IMR-90 (cell line): ENCODE data around the gene ZNF519. TPM values are rescaled to one million over a fixed set of nuclear protein-coding genes. Genes with fewer than 3 reads are reported as not detected.

ENCODE experiments used
- ATAC-seq: fragments of 200-7000 bp; cut with Tn5 transposase; 2 replicates; pipeline ENCODE4 v1.9.1; 2020; ENCODE audit warnings: low read depth, mild to moderate bottlenecking, moderate library complexity
- BruUV-seq: library from RNA; stranded (reverse); fragments of 400-500 nt; replicated peaks from 2 replicates; lab custom pipeline; 2021; lab: Mats Ljungman, UMichigan
- CTCF ChIA-PET: fragments of 300-600 bp; formaldehyde crosslinking; extraction: SDS; loops from one replicate; lab custom pipeline; 2021; ENCODE audit warnings: antibody characterized with exemption; lab: Yijun Ruan, JAX
- POLR2A ChIA-PET: fragments of 300-600 bp; sonication (Branson Sonifier 250); formaldehyde crosslinking; loops from one replicate; lab custom pipeline; 2022; ENCODE audit warnings: antibody characterized with exemption; ENCODE audit not compliant: unreplicated experiment; lab: Charles Lee
- DNase-seq: peaks from one replicate; pipeline ENCODE4 v3.0.0; 2013
- H2AFZ ChIP-seq: replicated peaks from 2 replicates; pipeline ENCODE3; 2013; ENCODE audit warnings: low read length, mild to moderate bottlenecking; ENCODE audit not compliant: poor library complexity
- H2AK5ac ChIP-seq: 2 replicates; pipeline ENCODE4 v1.6.1; 2013; ENCODE audit warnings: low read depth, low read length, inconsistent platforms
- H2AK9ac ChIP-seq: replicated peaks from 2 replicates; pipeline ENCODE3; 2013; ENCODE audit warnings: mild to moderate bottlenecking, low read depth, low read length, moderate library complexity; ENCODE audit not compliant: poor library complexity
- H2BK120ac ChIP-seq: 2 replicates; pipeline ENCODE4 v1.6.1; 2013; ENCODE audit warnings: low read depth, low read length, inconsistent platforms
- H2BK15ac ChIP-seq: 3 replicates; pipeline ENCODE4 v1.6.1; 2013; ENCODE audit warnings: low read depth, low read length, inconsistent platforms
- H2BK20ac ChIP-seq: 2 replicates; pipeline ENCODE4 v1.6.1; 2013; ENCODE audit warnings: low read depth, mild to moderate bottlenecking, inconsistent platforms, low read length, moderate library complexity
- H2BK5ac ChIP-seq: 2 replicates; pipeline ENCODE4 v1.6.1; 2013; ENCODE audit warnings: mild to moderate bottlenecking, low read depth, low read length, inconsistent platforms; ENCODE audit not compliant: poor library complexity, severe bottlenecking
- H3K14ac ChIP-seq: replicated peaks from 2 replicates; pipeline ENCODE4 v1.6.1; 2013; ENCODE audit warnings: low read depth, low read length, inconsistent platforms
- H3K18ac ChIP-seq: 2 replicates; pipeline ENCODE4 v1.6.1; 2013; ENCODE audit warnings: low read depth, low read length, control low read depth
- H3K23ac ChIP-seq: 2 replicates; pipeline ENCODE4 v1.6.1; 2013; ENCODE audit warnings: low read depth, low read length, inconsistent platforms
- H3K27ac ChIP-seq: 2 replicates; pipeline ENCODE4 v1.5.1; 2013; ENCODE audit warnings: mild to moderate bottlenecking, control low read depth, low read length; ENCODE audit not compliant: insufficient read depth
- H3K27me3 ChIP-seq: 2 replicates; pipeline ENCODE4 v1.6.1; 2013; ENCODE audit warnings: low read length; ENCODE audit not compliant: control insufficient read depth, insufficient read depth
- H3K36me3 ChIP-seq: 2 replicates; pipeline ENCODE4 v1.6.1; 2013; ENCODE audit warnings: low read length, mixed read lengths; ENCODE audit not compliant: control insufficient read depth, insufficient read depth
- H3K4ac ChIP-seq: 2 replicates; pipeline ENCODE4 v1.6.1; 2013; ENCODE audit warnings: low read depth, low read length, inconsistent platforms
- H3K4me1 ChIP-seq: 2 replicates; pipeline ENCODE4 v1.6.1; 2013; ENCODE audit warnings: low read length, mixed read lengths; ENCODE audit not compliant: control insufficient read depth, insufficient read depth
- H3K4me2 ChIP-seq: 2 replicates; pipeline ENCODE4 v1.6.1; 2013; ENCODE audit warnings: low read depth, mild to moderate bottlenecking, control low read depth, low read length, moderate library complexity
- H3K4me3 ChIP-seq: 2 replicates; pipeline ENCODE4 v1.5.1; 2013; ENCODE audit warnings: low read depth, mild to moderate bottlenecking, control low read depth, low read length, moderate library complexity; ENCODE audit not compliant: insufficient read depth
- H3K56ac ChIP-seq: 2 replicates; pipeline ENCODE4 v1.6.1; 2013; ENCODE audit warnings: low read length, inconsistent platforms; ENCODE audit not compliant: insufficient read depth; ENCODE audit errors: extremely low read depth
- H3K79me1 ChIP-seq, 2 experiments: 2 replicates each; pipeline ENCODE4 v1.6.1; 2013; ENCODE audit warnings: low read length in 2 of 2, inconsistent platforms in 1 of 2, low read depth in 1 of 2
- H3K9ac ChIP-seq: 2 replicates; pipeline ENCODE4 v1.6.1; 2013; ENCODE audit warnings: low read depth, low read length, control low read depth
- H3K9me1 ChIP-seq: 2 replicates; pipeline ENCODE4 v1.6.1; 2013; ENCODE audit warnings: low read length, inconsistent platforms; ENCODE audit not compliant: insufficient read depth
- H3K9me3 ChIP-seq: 2 replicates; pipeline ENCODE4 v1.6.1; 2013; ENCODE audit warnings: low read length; ENCODE audit not compliant: control insufficient read depth, insufficient read depth
- H4K20me1 ChIP-seq: 2 replicates; pipeline ENCODE4 v1.6.1; 2013; ENCODE audit warnings: low read length, inconsistent platforms; ENCODE audit not compliant: insufficient read depth
- H4K5ac ChIP-seq: 2 replicates; pipeline ENCODE4 v1.6.1; 2013; ENCODE audit warnings: mild to moderate bottlenecking, low read depth, low read length, control low read depth
- H4K8ac ChIP-seq, 2 experiments: 2 replicates each; pipeline ENCODE4 v1.6.1; 2013; ENCODE audit warnings: low read depth in 2 of 2, low read length in 2 of 2, control low read depth in 1 of 2, inconsistent platforms in 1 of 2
- H4K91ac ChIP-seq: 2 replicates; pipeline ENCODE4 v1.6.1; 2013; ENCODE audit warnings: low read depth, low read length, inconsistent platforms; ENCODE audit not compliant: insufficient read depth
- BHLHE40 ChIP-seq: fragments of 150-350 bp; IDR thresholded peaks from 2 replicates; pipeline ENCODE4 v1.6.1; 2016; ENCODE audit warnings: mild to moderate bottlenecking, low read depth, low read length
- CEBPB ChIP-seq: IDR thresholded peaks from 2 replicates; pipeline ENCODE4 v1.6.1; 2012; ENCODE audit warnings: low read depth, low read length, improper control_type of control experiment
- CHD1 ChIP-seq: IDR thresholded peaks from 2 replicates; pipeline ENCODE4 v1.6.1; 2012; ENCODE audit warnings: low read depth, low read length, improper control_type of control experiment
- FOS ChIP-seq: fragments of 150-350 bp; IDR thresholded peaks from 2 replicates; pipeline ENCODE4 v1.6.1; 2016; ENCODE audit warnings: low read depth, low read length
- MAFK ChIP-seq: IDR thresholded peaks from 2 replicates; pipeline ENCODE4 v1.6.1; 2012; ENCODE audit warnings: low read depth, low read length, improper control_type of control experiment
- MAZ ChIP-seq: IDR thresholded peaks from 2 replicates; pipeline ENCODE4 v1.6.1; 2012; ENCODE audit warnings: low read depth, mild to moderate bottlenecking, low read length, improper control_type of control experiment, moderate library complexity, borderline replicate concordance
- MXI1 ChIP-seq: IDR thresholded peaks from 2 replicates; pipeline ENCODE4 v1.6.1; 2012; ENCODE audit warnings: low read depth, mild to moderate bottlenecking, low read length, moderate library complexity, borderline replicate concordance
- NFE2L2 ChIP-seq: fragments of 150-350 bp; IDR thresholded peaks from 2 replicates; pipeline ENCODE4 v1.6.1; 2016; ENCODE audit warnings: low read depth, mild to moderate bottlenecking, low read length
- POLR2A ChIP-seq: IDR thresholded peaks from 2 replicates; pipeline ENCODE4 v1.6.1; 2012; ENCODE audit warnings: mild to moderate bottlenecking, low read depth, low read length
- RAD21 ChIP-seq: IDR thresholded peaks from 2 replicates; pipeline ENCODE4 v1.6.1; 2012; ENCODE audit warnings: low read length, improper control_type of control experiment
- RCOR1 ChIP-seq: IDR thresholded peaks from 2 replicates; pipeline ENCODE4 v1.6.1; 2012; ENCODE audit warnings: mild to moderate bottlenecking, low read length, improper control_type of control experiment; ENCODE audit not compliant: insufficient replicate concordance
- RFX5 ChIP-seq: IDR thresholded peaks from 2 replicates; pipeline ENCODE4 v1.8.0; 2012; ENCODE audit warnings: low read depth, mild to moderate bottlenecking, low read length, moderate library complexity
- SMC3 ChIP-seq: fragments of 150-350 bp; IDR thresholded peaks from 2 replicates; pipeline ENCODE4 v1.6.1; 2016; ENCODE audit warnings: low read depth, mild to moderate bottlenecking, antibody characterized with exemption, low read length, moderate library complexity
- WGBS, 2 experiments: methylation state at CpG; one replicate each; pipeline versions ENCODE4 v1.1.5 to v1.1.7; 2013; ENCODE audit warnings: missing lambda C conversion rate in 2 of 2; ENCODE audit not compliant: insufficient read length in 1 of 2; ENCODE audit errors: extremely low coverage in 2 of 2; 5-methylcytosine and 5-hydroxymethylcytosine counted together
- dilution Hi-C: fragments of 300-500 bp; cut with HindIII; formaldehyde crosslinking; loops from one replicate; pipeline ENCODE4 v1.14.3; 2018; ENCODE audit warnings: low sequenced_read_pairs; ENCODE audit not compliant: unreplicated experiment
- in situ Hi-C: fragments of 300-500 bp; cut with MboI; formaldehyde crosslinking; loops from 3 replicates; pipeline ENCODE4 v1.14.3; 2019; ENCODE audit warnings: low sequenced_read_pairs, inconsistent platforms, mixed read lengths
- intact Hi-C: fragments of 100-400 bp; cut with micrococcal nuclease; formaldehyde crosslinking; loops from 2 replicates; pipeline ENCODE4 v1.10.0; 2022
- polyA plus RNA-seq, 3 experiments: library from polyadenylated mRNA; depleted of rRNA; stranded (reverse); fragments of >200 nt; gene quantifications; 2 replicates each; pipeline ENCODE4 v1.2.3, GENCODE V29; 2012; ENCODE audit warnings: low replicate concordance in 1 of 3
- total RNA-seq: library from RNA; depleted of rRNA; stranded (reverse); fragments of >200 nt; gene quantifications from 2 replicates; pipeline ENCODE4 v1.2.3, GENCODE V29; 2012
- TF ChIP-seq, protein P1 (sequence below): fragments of 150-350 bp; IDR thresholded peaks from 2 replicates; pipeline ENCODE4 v1.6.1; 2017; ENCODE audit warnings: mild to moderate bottlenecking, antibody characterized with exemption, low read length, low read depth
- TF ChIP-seq, protein P2 (sequence below): conservative IDR thresholded peaks from 2 replicates; pipeline ENCODE4 v1.5.1; 2012; ENCODE audit warnings: mild to moderate bottlenecking, low read depth, low read length, improper control_type of control experiment
- TF ChIP-seq, protein P3 (sequence below): fragments of 150-350 bp; IDR thresholded peaks from 2 replicates; pipeline ENCODE4 v1.6.1; 2016; ENCODE audit warnings: low read depth, mild to moderate bottlenecking, low read length, moderate library complexity, borderline replicate concordance

ZNF519 gene
- total and polyA plus RNA-seq, 2 of the 4 experiments (the other 2 are of a cell fraction): 2.3 to 4.7 TPM

DNA sequence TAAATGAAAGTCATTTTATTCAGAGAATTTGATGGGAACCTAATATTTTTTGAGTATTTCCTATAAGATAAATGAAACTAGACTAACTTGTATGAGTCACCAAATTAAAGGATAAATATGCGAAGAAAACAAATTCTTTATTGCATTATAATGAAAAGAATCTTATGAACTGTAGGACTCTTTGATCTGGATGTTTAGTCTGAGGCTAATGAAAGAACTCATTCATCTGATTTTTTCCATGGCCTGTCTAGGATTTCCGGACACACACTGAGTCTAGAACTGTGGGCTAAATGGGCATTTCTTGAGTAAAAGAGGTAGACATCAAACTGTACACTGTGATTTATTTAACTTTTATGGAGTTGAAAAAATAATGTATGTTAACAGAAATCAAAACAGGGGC is 43.0 kb downstream of the ZNF519 start:
- Histone ChIP-seq H4K8ac (no peak overlapping the region), H4K91ac (no peak overlapping the region), H2AK9ac (no peak overlapping the region), H3K4me2 (no peak overlapping the region), H3K36me3 (no peaks in the 10 kb centered on the region), H2AFZ (no peak overlapping the region), H3K9me1 (no peaks in the 10 kb centered on the region), H2BK15ac (no peak overlapping the region), H2BK20ac (no peak overlapping the region), H2BK5ac (no peak overlapping the region), H3K23ac (no peak overlapping the region), H3K27ac (no peak overlapping the region), H3K79me1 (no peaks in the 10 kb centered on the region), H3K9me3 (no peaks in the 10 kb centered on the region), H2BK120ac (no peak overlapping the region), H4K5ac (no peak overlapping the region), H2AK5ac (no peak overlapping the region), H4K20me1 (no peaks in the 10 kb centered on the region), H3K56ac (no peak overlapping the region), H3K27me3 (no peaks in the 10 kb centered on the region), H3K4ac (no peak overlapping the region), H3K9ac (no peak overlapping the region), H3K4me1 (no peaks in the 10 kb centered on the region), H3K14ac (no peak overlapping the region), H3K18ac (no peak overlapping the region), H3K4me3 (no peak overlapping the region)
- TF ChIP-seq CHD1: no peak
- no peak for TF ChIP-seq RAD21
- no peak for TF ChIP-seq MXI1
- no peak for TF ChIP-seq RCOR1
- TF ChIP-seq RFX5: no peak
- TF ChIP-seq POLR2A: no peak
- no peak for TF ChIP-seq MAZ
- TF ChIP-seq, protein P1, sequence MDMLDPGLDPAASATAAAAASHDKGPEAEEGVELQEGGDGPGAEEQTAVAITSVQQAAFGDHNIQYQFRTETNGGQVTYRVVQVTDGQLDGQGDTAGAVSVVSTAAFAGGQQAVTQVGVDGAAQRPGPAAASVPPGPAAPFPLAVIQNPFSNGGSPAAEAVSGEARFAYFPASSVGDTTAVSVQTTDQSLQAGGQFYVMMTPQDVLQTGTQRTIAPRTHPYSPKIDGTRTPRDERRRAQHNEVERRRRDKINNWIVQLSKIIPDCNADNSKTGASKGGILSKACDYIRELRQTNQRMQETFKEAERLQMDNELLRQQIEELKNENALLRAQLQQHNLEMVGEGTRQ: no peak
- TF ChIP-seq, protein P2, sequence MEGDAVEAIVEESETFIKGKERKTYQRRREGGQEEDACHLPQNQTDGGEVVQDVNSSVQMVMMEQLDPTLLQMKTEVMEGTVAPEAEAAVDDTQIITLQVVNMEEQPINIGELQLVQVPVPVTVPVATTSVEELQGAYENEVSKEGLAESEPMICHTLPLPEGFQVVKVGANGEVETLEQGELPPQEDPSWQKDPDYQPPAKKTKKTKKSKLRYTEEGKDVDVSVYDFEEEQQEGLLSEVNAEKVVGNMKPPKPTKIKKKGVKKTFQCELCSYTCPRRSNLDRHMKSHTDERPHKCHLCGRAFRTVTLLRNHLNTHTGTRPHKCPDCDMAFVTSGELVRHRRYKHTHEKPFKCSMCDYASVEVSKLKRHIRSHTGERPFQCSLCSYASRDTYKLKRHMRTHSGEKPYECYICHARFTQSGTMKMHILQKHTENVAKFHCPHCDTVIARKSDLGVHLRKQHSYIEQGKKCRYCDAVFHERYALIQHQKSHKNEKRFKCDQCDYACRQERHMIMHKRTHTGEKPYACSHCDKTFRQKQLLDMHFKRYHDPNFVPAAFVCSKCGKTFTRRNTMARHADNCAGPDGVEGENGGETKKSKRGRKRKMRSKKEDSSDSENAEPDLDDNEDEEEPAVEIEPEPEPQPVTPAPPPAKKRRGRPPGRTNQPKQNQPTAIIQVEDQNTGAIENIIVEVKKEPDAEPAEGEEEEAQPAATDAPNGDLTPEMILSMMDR: no peak
- no peak for TF ChIP-seq FOS
- no peak for TF ChIP-seq SMC3
- no peak for TF ChIP-seq NFE2L2
- TF ChIP-seq MAFK: no peak
- TF ChIP-seq, protein P3, sequence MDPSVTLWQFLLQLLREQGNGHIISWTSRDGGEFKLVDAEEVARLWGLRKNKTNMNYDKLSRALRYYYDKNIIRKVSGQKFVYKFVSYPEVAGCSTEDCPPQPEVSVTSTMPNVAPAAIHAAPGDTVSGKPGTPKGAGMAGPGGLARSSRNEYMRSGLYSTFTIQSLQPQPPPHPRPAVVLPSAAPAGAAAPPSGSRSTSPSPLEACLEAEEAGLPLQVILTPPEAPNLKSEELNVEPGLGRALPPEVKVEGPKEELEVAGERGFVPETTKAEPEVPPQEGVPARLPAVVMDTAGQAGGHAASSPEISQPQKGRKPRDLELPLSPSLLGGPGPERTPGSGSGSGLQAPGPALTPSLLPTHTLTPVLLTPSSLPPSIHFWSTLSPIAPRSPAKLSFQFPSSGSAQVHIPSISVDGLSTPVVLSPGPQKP: no peak
- TF ChIP-seq CEBPB: no peak
- TF ChIP-seq BHLHE40: no peak
- BruUV-seq: no TSS peak
- intact Hi-C loops: loop anchor here (5.0 kb wide), 1 partner anchor 532 kb away; no protein-coding TSS in a partner anchor
- CTCF ChIA-PET: no interaction called here
- POLR2A ChIA-PET: no interaction called here
- in situ Hi-C loops: loop anchor here (5.0 kb wide), 1 partner anchor 262 kb away; no protein-coding TSS in a partner anchor
- no CpG with 5 or more reads among the region's 2 CpGs for WGBS, 2 experiments
- ATAC-seq: no peak
- no peak for DNase-seq
- dilution Hi-C loops: no loop called here
